ENCODE results near the gene SYNPO2. TPM values are rescaled to one million over a fixed set of nuclear protein-coding genes. Genes with fewer than 3 reads are reported as not detected.
"Not testable (repeated sequence)": the region's sequence is repeated elsewhere in the genome, so short reads cannot be mapped to it uniquely, and the experiment has no call there.

Gene SYNPO2
- total RNA-seq, 1 donor = 34.0 TPM

- peak overlapping the region; percentile 57 for H2AFZ ChIP-seq (ENCODE audit: low read length)
- no peak overlapping the region for H3K27ac ChIP-seq (ENCODE audit: low read depth, low read length)
- TF ChIP-seq, protein P1, sequence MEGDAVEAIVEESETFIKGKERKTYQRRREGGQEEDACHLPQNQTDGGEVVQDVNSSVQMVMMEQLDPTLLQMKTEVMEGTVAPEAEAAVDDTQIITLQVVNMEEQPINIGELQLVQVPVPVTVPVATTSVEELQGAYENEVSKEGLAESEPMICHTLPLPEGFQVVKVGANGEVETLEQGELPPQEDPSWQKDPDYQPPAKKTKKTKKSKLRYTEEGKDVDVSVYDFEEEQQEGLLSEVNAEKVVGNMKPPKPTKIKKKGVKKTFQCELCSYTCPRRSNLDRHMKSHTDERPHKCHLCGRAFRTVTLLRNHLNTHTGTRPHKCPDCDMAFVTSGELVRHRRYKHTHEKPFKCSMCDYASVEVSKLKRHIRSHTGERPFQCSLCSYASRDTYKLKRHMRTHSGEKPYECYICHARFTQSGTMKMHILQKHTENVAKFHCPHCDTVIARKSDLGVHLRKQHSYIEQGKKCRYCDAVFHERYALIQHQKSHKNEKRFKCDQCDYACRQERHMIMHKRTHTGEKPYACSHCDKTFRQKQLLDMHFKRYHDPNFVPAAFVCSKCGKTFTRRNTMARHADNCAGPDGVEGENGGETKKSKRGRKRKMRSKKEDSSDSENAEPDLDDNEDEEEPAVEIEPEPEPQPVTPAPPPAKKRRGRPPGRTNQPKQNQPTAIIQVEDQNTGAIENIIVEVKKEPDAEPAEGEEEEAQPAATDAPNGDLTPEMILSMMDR (IDR thresholded peaks at IDR 0.05; ENCODE audit: extremely low read depth, low read depth, low read length) = no peak
- no peak for DNase-seq (ENCODE audit: insufficient read length, low spot score, missing footprints)
- no peaks in the 10 kb centered on the region for H3K79me2 ChIP-seq (ENCODE audit: insufficient read depth, low read length)
- no peaks in the 10 kb centered on the region for H3K27me3 ChIP-seq (ENCODE audit: insufficient read depth, low read length)
- no peaks in the 10 kb centered on the region for H3K36me3 ChIP-seq (ENCODE audit: insufficient read depth, low read length)
- H3K9me3 ChIP-seq (ENCODE audit: low read depth, low read length) = no peaks in the 10 kb centered on the region
- H4K20me1 ChIP-seq (ENCODE audit: insufficient read depth, low read length) = no peaks in the 10 kb centered on the region
- H3K4me2 ChIP-seq (ENCODE audit: insufficient read depth, low read length) = no peak overlapping the region
- no peak overlapping the region for H3K4me3 ChIP-seq (ENCODE audit: insufficient read depth, low read length)
- H3K4me1 ChIP-seq (ENCODE audit: insufficient read depth, low read length) = peaks cover 13% of the 10 kb centered on the region
Measured at GRCh38 chr4:119014658-119015057, 126.0 kb downstream of the SYNPO2 start.

- peak overlapping the region; percentile 4 for H3K4me2 ChIP-seq (ENCODE audit: insufficient read depth, low read length)
- H3K9me3 ChIP-seq (ENCODE audit: low read depth, low read length) = no peaks in the 10 kb centered on the region
Measured at GRCh38 chr4:119016636-119017035, 128.0 kb downstream of the SYNPO2 start.

DNA sequence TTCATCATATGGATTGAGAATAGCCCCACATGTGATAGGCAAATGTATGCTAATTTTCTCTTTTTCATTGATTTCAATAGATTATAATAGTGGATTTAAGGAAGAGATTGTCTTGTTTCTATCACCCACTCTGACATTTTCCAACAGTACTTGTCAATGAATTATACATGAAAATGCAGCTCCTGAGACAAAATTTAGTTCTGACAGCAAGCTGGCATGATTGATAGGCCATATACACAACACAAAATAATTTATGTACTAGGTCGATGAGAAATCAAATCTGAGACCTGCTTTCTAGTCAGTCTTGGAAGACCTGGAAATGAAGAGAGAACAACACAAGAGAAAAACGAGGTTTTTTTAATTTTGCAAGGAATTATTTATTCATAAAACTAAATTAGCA lies 129.0 kb downstream of the SYNPO2 start:
- no peaks in the 10 kb centered on the region for H4K20me1 ChIP-seq (ENCODE audit: insufficient read depth, low read length)
- H3K27ac ChIP-seq (ENCODE audit: low read depth, low read length) = no peak overlapping the region
- H3K9me3 ChIP-seq (ENCODE audit: low read depth, low read length) = no peaks in the 10 kb centered on the region
- no peaks in the 10 kb centered on the region for H3K27me3 ChIP-seq (ENCODE audit: insufficient read depth, low read length)
- no peak overlapping the region for H2AFZ ChIP-seq (ENCODE audit: low read length)
- H3K36me3 ChIP-seq (ENCODE audit: insufficient read depth, low read length) = no peaks in the 10 kb centered on the region
- no peak for DNase-seq (ENCODE audit: insufficient read length, low spot score, missing footprints)
- no peak overlapping the region for H3K4me2 ChIP-seq (ENCODE audit: insufficient read depth, low read length)
- peaks cover 13% of the 10 kb centered on the region for H3K4me1 ChIP-seq (ENCODE audit: insufficient read depth, low read length)
- H3K4me3 ChIP-seq (ENCODE audit: insufficient read depth, low read length) = no peak overlapping the region
- TF ChIP-seq, protein P1 (IDR thresholded peaks at IDR 0.05; ENCODE audit: extremely low read depth, low read depth, low read length) = no peak
- H3K79me2 ChIP-seq (ENCODE audit: insufficient read depth, low read length) = no peaks in the 10 kb centered on the region

More at GRCh38 chr4:119016636-119017035, 128.0 kb downstream of the SYNPO2 start:
- Histone ChIP-seq H3K36me3 (ENCODE audit: insufficient read depth, low read length) (no peaks in the 10 kb centered on the region), H2AFZ (ENCODE audit: low read length) (peak overlapping the region; percentile 70), H3K27me3 (ENCODE audit: insufficient read depth, low read length) (no peaks in the 10 kb centered on the region), H3K4me3 (ENCODE audit: insufficient read depth, low read length) (no peak overlapping the region), H3K79me2 (ENCODE audit: insufficient read depth, low read length) (no peaks in the 10 kb centered on the region), H4K20me1 (ENCODE audit: insufficient read depth, low read length) (no peaks in the 10 kb centered on the region), H3K4me1 (ENCODE audit: insufficient read depth, low read length) (peaks cover 13% of the 10 kb centered on the region), H3K27ac (ENCODE audit: low read depth, low read length) (peak overlapping the region; percentile 65)
- no peak for DNase-seq (ENCODE audit: insufficient read length, low spot score, missing footprints)
- TF ChIP-seq, protein P1 (IDR thresholded peaks at IDR 0.05; ENCODE audit: extremely low read depth, low read depth, low read length) = no peak

DNA sequence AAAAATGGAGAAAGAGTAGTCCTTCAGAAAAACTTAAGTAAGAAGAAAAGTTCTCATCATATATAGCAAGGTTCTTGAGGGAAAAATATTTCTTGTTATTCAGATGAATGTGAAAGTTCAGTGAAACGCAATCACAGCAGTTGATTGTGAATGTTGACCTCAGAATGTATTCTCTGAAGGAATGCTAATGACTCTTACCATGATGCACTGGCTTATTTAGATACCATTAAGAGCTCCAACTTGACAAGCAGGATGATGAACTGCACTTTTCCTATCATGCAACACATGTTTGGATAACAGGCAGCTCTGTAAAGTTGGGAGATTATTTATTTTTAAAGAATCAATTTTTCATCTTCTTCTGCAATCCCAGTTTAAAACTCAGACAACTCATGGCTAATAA lies 131.5 kb downstream of the SYNPO2 start:
- H4K20me1 ChIP-seq (ENCODE audit: insufficient read depth, low read length) = no peaks in the 10 kb centered on the region
- no peak for DNase-seq (ENCODE audit: insufficient read length, low spot score, missing footprints)
- H3K4me3 ChIP-seq (ENCODE audit: insufficient read depth, low read length) = no peak overlapping the region
- no peak overlapping the region for H2AFZ ChIP-seq (ENCODE audit: low read length)
- no peaks in the 10 kb centered on the region for H3K36me3 ChIP-seq (ENCODE audit: insufficient read depth, low read length)
- no peak overlapping the region for H3K27ac ChIP-seq (ENCODE audit: low read depth, low read length)
- peaks cover 17% of the 10 kb centered on the region for H3K4me1 ChIP-seq (ENCODE audit: insufficient read depth, low read length)
- TF ChIP-seq, protein P1 (IDR thresholded peaks at IDR 0.05; ENCODE audit: extremely low read depth, low read depth, low read length) = no peak
- no peaks in the 10 kb centered on the region for H3K79me2 ChIP-seq (ENCODE audit: insufficient read depth, low read length)
- no peak overlapping the region for H3K4me2 ChIP-seq (ENCODE audit: insufficient read depth, low read length)
- H3K9me3 ChIP-seq (ENCODE audit: low read depth, low read length) = no peaks in the 10 kb centered on the region
- H3K27me3 ChIP-seq (ENCODE audit: insufficient read depth, low read length) = no peaks in the 10 kb centered on the region

GRCh38 chr4:119022520-119022919 lies 133.9 kb downstream of the SYNPO2 start:
- peaks cover 20% of the 10 kb centered on the region for H3K4me1 ChIP-seq (ENCODE audit: insufficient read depth, low read length)
- not testable (repeated sequence) for DNase-seq (ENCODE audit: insufficient read length, low spot score, missing footprints); H3K27me3 ChIP-seq (ENCODE audit: insufficient read depth, low read length); H3K4me3 ChIP-seq (ENCODE audit: insufficient read depth, low read length); H3K36me3 ChIP-seq (ENCODE audit: insufficient read depth, low read length); H3K79me2 ChIP-seq (ENCODE audit: insufficient read depth, low read length); H3K4me2 ChIP-seq (ENCODE audit: insufficient read depth, low read length); H3K27ac ChIP-seq (ENCODE audit: low read depth, low read length); H2AFZ ChIP-seq (ENCODE audit: low read length); H4K20me1 ChIP-seq (ENCODE audit: insufficient read depth, low read length); H3K9me3 ChIP-seq (ENCODE audit: low read depth, low read length)
